Measurements from ENCODE around the gene PAX2.

The PAX2 gene

GRCh38 chr10:100709146-100710082 is 36.0 kb upstream of the PAX2 start:
- TF ChIP-seq CTCF (conservative IDR thresholded peaks at IDR 0.05; ENCODE audit: low read length): no peak
- DNase-seq (ENCODE audit: low read depth): no peak
- no peak overlapping the region for H3K4me3 ChIP-seq (ENCODE audit: low read length)

GRCh38 chr10:100710151-100710871 is 35.1 kb upstream of the PAX2 start:
- no peak for TF ChIP-seq CTCF (conservative IDR thresholded peaks at IDR 0.05; ENCODE audit: low read length)
- no peak overlapping the region for H3K4me3 ChIP-seq (ENCODE audit: low read length)
- no peak for DNase-seq (ENCODE audit: low read depth)

- no peak for DNase-seq (ENCODE audit: low read depth)
- no peak for TF ChIP-seq CTCF (conservative IDR thresholded peaks at IDR 0.05; ENCODE audit: low read length)
- H3K4me3 ChIP-seq (ENCODE audit: low read length): no peak overlapping the region
These were observed 32.1 kb upstream of the PAX2 start for GRCh38 chr10:100713049-100713858.

- no peak for DNase-seq (ENCODE audit: low read depth)
- H3K4me3 ChIP-seq (ENCODE audit: low read length): no peak overlapping the region
- no peak for TF ChIP-seq CTCF (conservative IDR thresholded peaks at IDR 0.05; ENCODE audit: low read length)
These were observed 31.4 kb upstream of the PAX2 start for GRCh38 chr10:100713859-100714565.

- H3K4me3 ChIP-seq (ENCODE audit: low read length): no peak overlapping the region
- no peak for DNase-seq (ENCODE audit: low read depth)
- TF ChIP-seq CTCF (conservative IDR thresholded peaks at IDR 0.05; ENCODE audit: low read length): no peak
These were observed 30.8 kb upstream of the PAX2 start for GRCh38 chr10:100714566-100714950.

- TF ChIP-seq CTCF (conservative IDR thresholded peaks at IDR 0.05; ENCODE audit: low read length): no peak
- DNase-seq (ENCODE audit: low read depth): no peak
- no peak overlapping the region for H3K4me3 ChIP-seq (ENCODE audit: low read length)
These were observed 30.3 kb upstream of the PAX2 start for GRCh38 chr10:100715101-100715444.

Data from AG10803 (cell line).